Measurements from ENCODE around the gene B4GALT6.

GRCh38 chr18:31586616-31587015, 97.8 kb downstream of the B4GALT6 start:
- TF ChIP-seq CTCF (IDR thresholded peaks at IDR 0.05) (no peak), POLR2A (IDR thresholded peaks at IDR 0.05) (no peak), POLR2AphosphoS5 (IDR thresholded peaks at IDR 0.05) (no peak), EP300 (IDR thresholded peaks at IDR 0.05) (no peak)

All from upper lobe of left lung (tissue), 4 donors.